Hepatocyte (in vitro differentiated cells): ENCODE data around the gene SOWAHA.

Experiments
- EZH2 ChIP-seq: fragments of 200-600 bp; sonication (generic); IDR thresholded peaks from 2 replicates; pipeline ENCODE4 v1.6.1; 2016; ENCODE audit warnings: antibody characterized with exemption, mild to moderate bottlenecking, borderline replicate concordance
- EZH2phosphoT487 ChIP-seq: fragments of 200-600 bp; sonication (generic); IDR thresholded peaks from one replicate; pipeline ENCODE4 v1.6.1; 2018; ENCODE audit warnings: antibody characterized with exemption, mild to moderate bottlenecking, low read depth, moderate library complexity; ENCODE audit not compliant: unreplicated experiment, severe bottlenecking
- TF ChIP-seq, protein P1 (sequence below): fragments of 200-600 bp; sonication (generic); IDR thresholded peaks from 2 replicates; pipeline ENCODE4 v1.5.1; 2016; ENCODE audit warnings: antibody characterized with exemption, mild to moderate bottlenecking; ENCODE audit not compliant: poor library complexity

DNA sequence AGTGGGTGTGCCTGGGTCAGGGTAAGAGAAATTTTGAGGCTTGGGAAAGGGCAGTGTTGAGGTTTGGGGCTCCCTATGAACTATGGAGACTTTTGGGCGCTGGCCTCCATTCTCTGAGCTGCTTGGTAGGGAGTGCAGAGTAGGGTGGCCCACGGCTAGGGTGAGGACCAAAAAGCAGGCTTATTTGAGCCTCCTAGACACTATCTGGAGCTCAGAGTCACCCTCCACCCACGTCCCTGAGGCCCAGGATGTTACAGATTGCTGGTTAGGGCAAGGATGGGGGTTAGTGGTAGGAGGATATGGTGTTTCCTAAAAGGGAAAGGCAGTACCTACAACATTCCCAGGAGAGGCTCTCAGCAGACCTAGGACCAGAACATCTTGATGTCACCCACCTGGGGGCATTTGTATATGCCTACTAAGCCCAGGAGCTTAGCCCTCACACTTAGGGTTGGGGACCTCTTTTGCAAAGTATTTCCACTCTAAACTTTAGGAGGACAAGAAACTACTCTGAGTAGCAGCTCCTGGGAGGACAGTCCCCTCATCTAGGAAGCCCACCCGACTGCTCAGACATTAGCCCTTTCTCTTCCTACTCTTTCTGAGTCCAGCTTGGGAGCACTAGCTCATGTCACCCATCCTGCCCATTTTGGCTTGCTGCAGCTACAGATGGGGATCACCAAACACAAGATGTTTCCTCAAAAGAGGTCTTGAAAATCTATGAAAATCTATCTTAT is 15.0 kb downstream of the SOWAHA start:
- TF ChIP-seq, protein P1, sequence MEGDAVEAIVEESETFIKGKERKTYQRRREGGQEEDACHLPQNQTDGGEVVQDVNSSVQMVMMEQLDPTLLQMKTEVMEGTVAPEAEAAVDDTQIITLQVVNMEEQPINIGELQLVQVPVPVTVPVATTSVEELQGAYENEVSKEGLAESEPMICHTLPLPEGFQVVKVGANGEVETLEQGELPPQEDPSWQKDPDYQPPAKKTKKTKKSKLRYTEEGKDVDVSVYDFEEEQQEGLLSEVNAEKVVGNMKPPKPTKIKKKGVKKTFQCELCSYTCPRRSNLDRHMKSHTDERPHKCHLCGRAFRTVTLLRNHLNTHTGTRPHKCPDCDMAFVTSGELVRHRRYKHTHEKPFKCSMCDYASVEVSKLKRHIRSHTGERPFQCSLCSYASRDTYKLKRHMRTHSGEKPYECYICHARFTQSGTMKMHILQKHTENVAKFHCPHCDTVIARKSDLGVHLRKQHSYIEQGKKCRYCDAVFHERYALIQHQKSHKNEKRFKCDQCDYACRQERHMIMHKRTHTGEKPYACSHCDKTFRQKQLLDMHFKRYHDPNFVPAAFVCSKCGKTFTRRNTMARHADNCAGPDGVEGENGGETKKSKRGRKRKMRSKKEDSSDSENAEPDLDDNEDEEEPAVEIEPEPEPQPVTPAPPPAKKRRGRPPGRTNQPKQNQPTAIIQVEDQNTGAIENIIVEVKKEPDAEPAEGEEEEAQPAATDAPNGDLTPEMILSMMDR: no peak
- TF ChIP-seq EZH2phosphoT487 (no peak), EZH2 (no peak)
